HCT116 (cell line): Measurements from ENCODE around the gene UBAC2. TPM values are rescaled to one million over a fixed set of nuclear protein-coding genes. Genes with fewer than 3 reads are reported as not detected.

Experiments used
- ATAC-seq: fragments of 200-7000 bp; cut with Tn5 transposase; 2 replicates; pipeline ENCODE4 v1.9.1; 2020; ENCODE audit warnings: mild to moderate bottlenecking, moderate library complexity
- BruUV-seq: library from RNA; stranded (reverse); fragments of 400-500 nt; replicated peaks from 2 replicates; lab custom pipeline; 2021; lab: Mats Ljungman, UMichigan
- CTCF ChIA-PET: fragments of 300-600 bp; sonication (Branson Sonifier 250); formaldehyde crosslinking; loops from one replicate; lab custom pipeline; 2021; ENCODE audit warnings: antibody characterized with exemption; lab: Charles Lee
- POLR2A ChIA-PET: fragments of 300-600, 350-600 bp; sonication (Branson Sonifier 250); formaldehyde crosslinking; loops from one replicate; lab custom pipeline; 2021; ENCODE audit warnings: antibody characterized with exemption; lab: Charles Lee
- RAD21 ChIA-PET, 2 experiments: fragments of 300-600 bp; sonication (Branson Sonifier 250); formaldehyde crosslinking; loops; one replicate each; lab custom pipeline; 2023; ENCODE audit warnings: low total read pairs in 2 of 2; ENCODE audit not compliant: uncharacterized antibody in 2 of 2, unreplicated experiment in 2 of 2, low non-redundant PET in 1 of 2; lab: Charles Lee
- DNase-seq: peaks from one replicate; pipeline ENCODE4 v3.0.0-alpha.2; 2010; ENCODE audit warnings: low read depth, low spot score
- H2AFZ ChIP-seq: fragments of 200-600 bp; shearing (Covaris generic), sonication (generic); 2 replicates; pipeline ENCODE4 v1.6.1; 2017; ENCODE audit warnings: low read depth, mixed run types, mixed read lengths, antibody characterized with exemption, low read length; ENCODE audit not compliant: poor library complexity, severe bottlenecking
- H3K27ac ChIP-seq: 2 replicates; pipeline ENCODE4 v1.5.1; 2012; ENCODE audit warnings: low read depth, low read length
- H3K27me3 ChIP-seq: fragments of 200-600 bp; sonication (generic); 2 replicates; pipeline ENCODE4 v1.6.1; 2016; ENCODE audit warnings: mixed run types, low read length, mixed read lengths; ENCODE audit not compliant: insufficient read depth
- H3K36me3 ChIP-seq, 2 experiments: fragments of 200-500 bp in 1 of 2; fragments of 200-600 bp in 1 of 2; sonication (Bioruptor generic) in 1 of 2; sonication (generic) in 1 of 2; 2 replicates each; pipeline versions ENCODE4 v1.5.1 to v1.6.1; 2014 to 2016; ENCODE audit warnings: low read length in 2 of 2, inconsistent platforms in 1 of 2, mixed read lengths in 1 of 2, mixed run types in 1 of 2; ENCODE audit not compliant: insufficient read depth in 2 of 2, control insufficient read depth in 1 of 2
- H3K4me1 ChIP-seq, 2 experiments: fragments of 200-600 bp in 1 of 2; sonication (generic) in 1 of 2; 2 replicates each; pipeline versions ENCODE4 v1.5.1 to v1.6.1; 2012 to 2017; ENCODE audit warnings: low read length in 2 of 2, inconsistent platforms in 1 of 2, mild to moderate bottlenecking in 1 of 2, mixed read lengths in 1 of 2, mixed run types in 1 of 2, moderate library complexity in 1 of 2; ENCODE audit not compliant: insufficient read depth in 2 of 2, control insufficient read depth in 1 of 2
- H3K4me2 ChIP-seq: fragments of 200-600 bp; sonication (generic); 2 replicates; pipeline ENCODE4 v1.6.1; 2017; ENCODE audit warnings: mixed run types, low read length, mixed read lengths
- H3K4me3 ChIP-seq, 2 experiments: fragments of 200-600 bp in 1 of 2; sonication (generic) in 1 of 2; replicated peaks in 1 of 2; 2 replicates each; pipeline ENCODE4 v1.5.1; 2011 to 2016; ENCODE audit warnings: low read length in 2 of 2, control low read depth in 1 of 2, low read depth in 1 of 2, mild to moderate bottlenecking in 1 of 2, mixed read lengths in 1 of 2, mixed run types in 1 of 2
- H3K79me2 ChIP-seq: fragments of 200-600 bp; sonication (generic); 2 replicates; pipeline ENCODE4 v1.6.1; 2017; ENCODE audit warnings: mild to moderate bottlenecking, mixed run types, low read length, moderate library complexity, mixed read lengths; ENCODE audit not compliant: insufficient read depth
- H3K9ac ChIP-seq: fragments of 200-600 bp; sonication (generic); 2 replicates; pipeline ENCODE4 v1.6.1; 2016; ENCODE audit warnings: low read length, mixed read lengths
- H3K9me2 ChIP-seq: fragments of 200-600 bp; sonication (generic), shearing (Covaris generic); 2 replicates; pipeline ENCODE4 v1.6.1; 2017; ENCODE audit warnings: mixed run types, mild to moderate bottlenecking, moderate library complexity; ENCODE audit not compliant: insufficient read depth
- H3K9me3 ChIP-seq, 2 experiments: fragments of 200-500 bp in 1 of 2; fragments of 200-600 bp in 1 of 2; sonication (Bioruptor generic) in 1 of 2; sonication (generic) in 1 of 2; 2 replicates each; pipeline ENCODE4 v1.6.1; 2014 to 2017; ENCODE audit warnings: low read length in 2 of 2, mixed read lengths in 2 of 2, inconsistent platforms in 1 of 2, low read depth in 1 of 2, mild to moderate bottlenecking in 1 of 2, mixed run types in 1 of 2, moderate library complexity in 1 of 2; ENCODE audit not compliant: control insufficient read depth in 1 of 2, insufficient read depth in 1 of 2
- H4K20me1 ChIP-seq: fragments of 200-600 bp; sonication (generic), shearing (Covaris generic); 2 replicates; pipeline ENCODE4 v1.6.1; 2017; ENCODE audit warnings: mixed run types, mild to moderate bottlenecking, moderate library complexity; ENCODE audit not compliant: insufficient read depth
- CBX3 ChIP-seq: IDR thresholded peaks from 2 replicates; pipeline ENCODE4 v1.6.1; 2012; ENCODE audit warnings: low read depth
- ELF1 ChIP-seq: IDR thresholded peaks from 2 replicates; pipeline ENCODE4 v1.6.1; 2012; ENCODE audit warnings: low read depth, borderline replicate concordance
- SIN3A ChIP-seq: IDR thresholded peaks from 2 replicates; pipeline ENCODE4 v1.6.1; 2012; ENCODE audit warnings: low read depth
- ZFX ChIP-seq: fragments of 450-650 bp; IDR thresholded peaks from 2 replicates; pipeline ENCODE4 v1.6.1; 2017
- intact Hi-C: fragments of 100-400 bp; cut with micrococcal nuclease; formaldehyde crosslinking; loops from 2 replicates; pipeline ENCODE4 v1.10.0; 2022
- total RNA-seq: library from RNA; stranded (reverse); gene quantifications from one replicate; pipeline ENCODE4 v1.2.1, GENCODE V29; 2021; ENCODE audit not compliant: unreplicated experiment
- TF ChIP-seq, protein P1 (sequence below), 3 experiments: fragments of 200-600 bp in 1 of 3; sonication (generic) in 1 of 3; IDR thresholded peaks in 2 of 3; conservative IDR thresholded peaks in 1 of 3; 2 replicates each; pipeline ENCODE4 v1.5.1; 2012 to 2017; ENCODE audit warnings: low read depth in 2 of 3, low read length in 2 of 3, antibody characterized with exemption in 1 of 3, borderline replicate concordance in 1 of 3, control low read depth in 1 of 3, mild to moderate bottlenecking in 1 of 3, mixed read lengths in 1 of 3, mixed run types in 1 of 3, moderate library complexity in 1 of 3; ENCODE audit not compliant: insufficient read depth in 1 of 3
- TF ChIP-seq, protein P2 (sequence below): IDR thresholded peaks from 2 replicates; pipeline ENCODE4 v1.6.1; 2012; ENCODE audit warnings: low read depth
- TF ChIP-seq, protein P3 (sequence below): IDR thresholded peaks from 2 replicates; pipeline ENCODE4 v1.6.1; 2012

Gene UBAC2
- total RNA-seq, 1 experiment from 2014 or later, result 67.4 TPM

DNA sequence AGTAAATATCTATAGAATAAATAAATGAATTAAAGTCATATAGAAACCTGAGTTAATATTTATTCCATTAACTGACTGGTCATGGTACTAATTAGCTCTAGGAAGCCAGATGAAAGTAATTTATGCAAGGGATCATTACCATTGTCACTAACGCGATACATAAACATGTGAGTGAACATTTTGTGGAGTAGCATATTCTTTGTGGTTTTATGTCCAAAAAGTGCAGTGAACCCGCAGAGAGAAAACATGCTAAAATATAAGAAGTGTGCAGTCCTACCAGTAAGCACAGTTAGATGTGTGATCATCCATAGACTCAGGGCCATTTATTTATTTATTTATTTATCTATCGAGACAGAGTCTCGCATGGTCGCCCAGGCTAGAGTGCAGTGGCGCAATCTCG, 104.9 kb downstream of the UBAC2 start:
- Histone ChIP-seq H3K9ac (no peak overlapping the region), H3K9me3 (no peaks in the 10 kb centered on the region; a peak in 1 of 4 replicates), H3K27me3 (no peaks in the 10 kb centered on the region), H3K9me2 (no peaks in the 10 kb centered on the region), H3K4me1 (peaks cover 27 to 49% of the 10 kb centered on the region in 2 experiments), H3K27ac (no peak overlapping the region), H4K20me1 (no peaks in the 10 kb centered on the region), H3K36me3 (0 out of 4 replicates have a peak, but pooled peaks cover 0 to 6% of the 10 kb centered on the region in 2 experiments), H3K4me2 (no peak overlapping the region), H3K4me3 (no peak overlapping the region), H3K79me2 (peaks cover 14% of the 10 kb centered on the region; the same call in 1 of the 2 replicates), H2AFZ (no peak overlapping the region)
- DNase-seq (no peak), ATAC-seq (no peak)
- RAD21 ChIA-PET, result no interaction called here
- POLR2A ChIA-PET, result no interaction called here
- TF ChIP-seq SIN3A (no peak), CBX3 (no peak), ZFX (no peak), ELF1 (no peak)
- TF ChIP-seq, protein P1, sequence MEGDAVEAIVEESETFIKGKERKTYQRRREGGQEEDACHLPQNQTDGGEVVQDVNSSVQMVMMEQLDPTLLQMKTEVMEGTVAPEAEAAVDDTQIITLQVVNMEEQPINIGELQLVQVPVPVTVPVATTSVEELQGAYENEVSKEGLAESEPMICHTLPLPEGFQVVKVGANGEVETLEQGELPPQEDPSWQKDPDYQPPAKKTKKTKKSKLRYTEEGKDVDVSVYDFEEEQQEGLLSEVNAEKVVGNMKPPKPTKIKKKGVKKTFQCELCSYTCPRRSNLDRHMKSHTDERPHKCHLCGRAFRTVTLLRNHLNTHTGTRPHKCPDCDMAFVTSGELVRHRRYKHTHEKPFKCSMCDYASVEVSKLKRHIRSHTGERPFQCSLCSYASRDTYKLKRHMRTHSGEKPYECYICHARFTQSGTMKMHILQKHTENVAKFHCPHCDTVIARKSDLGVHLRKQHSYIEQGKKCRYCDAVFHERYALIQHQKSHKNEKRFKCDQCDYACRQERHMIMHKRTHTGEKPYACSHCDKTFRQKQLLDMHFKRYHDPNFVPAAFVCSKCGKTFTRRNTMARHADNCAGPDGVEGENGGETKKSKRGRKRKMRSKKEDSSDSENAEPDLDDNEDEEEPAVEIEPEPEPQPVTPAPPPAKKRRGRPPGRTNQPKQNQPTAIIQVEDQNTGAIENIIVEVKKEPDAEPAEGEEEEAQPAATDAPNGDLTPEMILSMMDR (IDR thresholded peaks at IDR 0.05 in 2 of 3, conservative IDR thresholded peaks at IDR 0.05 in 1 of 3; ENCODE audit: borderline replicate concordance in 1 of 3, insufficient read depth in 1 of 3, low read depth in 2 of 3, low read length in 2 of 3), result no peak
- TF ChIP-seq, protein P2, sequence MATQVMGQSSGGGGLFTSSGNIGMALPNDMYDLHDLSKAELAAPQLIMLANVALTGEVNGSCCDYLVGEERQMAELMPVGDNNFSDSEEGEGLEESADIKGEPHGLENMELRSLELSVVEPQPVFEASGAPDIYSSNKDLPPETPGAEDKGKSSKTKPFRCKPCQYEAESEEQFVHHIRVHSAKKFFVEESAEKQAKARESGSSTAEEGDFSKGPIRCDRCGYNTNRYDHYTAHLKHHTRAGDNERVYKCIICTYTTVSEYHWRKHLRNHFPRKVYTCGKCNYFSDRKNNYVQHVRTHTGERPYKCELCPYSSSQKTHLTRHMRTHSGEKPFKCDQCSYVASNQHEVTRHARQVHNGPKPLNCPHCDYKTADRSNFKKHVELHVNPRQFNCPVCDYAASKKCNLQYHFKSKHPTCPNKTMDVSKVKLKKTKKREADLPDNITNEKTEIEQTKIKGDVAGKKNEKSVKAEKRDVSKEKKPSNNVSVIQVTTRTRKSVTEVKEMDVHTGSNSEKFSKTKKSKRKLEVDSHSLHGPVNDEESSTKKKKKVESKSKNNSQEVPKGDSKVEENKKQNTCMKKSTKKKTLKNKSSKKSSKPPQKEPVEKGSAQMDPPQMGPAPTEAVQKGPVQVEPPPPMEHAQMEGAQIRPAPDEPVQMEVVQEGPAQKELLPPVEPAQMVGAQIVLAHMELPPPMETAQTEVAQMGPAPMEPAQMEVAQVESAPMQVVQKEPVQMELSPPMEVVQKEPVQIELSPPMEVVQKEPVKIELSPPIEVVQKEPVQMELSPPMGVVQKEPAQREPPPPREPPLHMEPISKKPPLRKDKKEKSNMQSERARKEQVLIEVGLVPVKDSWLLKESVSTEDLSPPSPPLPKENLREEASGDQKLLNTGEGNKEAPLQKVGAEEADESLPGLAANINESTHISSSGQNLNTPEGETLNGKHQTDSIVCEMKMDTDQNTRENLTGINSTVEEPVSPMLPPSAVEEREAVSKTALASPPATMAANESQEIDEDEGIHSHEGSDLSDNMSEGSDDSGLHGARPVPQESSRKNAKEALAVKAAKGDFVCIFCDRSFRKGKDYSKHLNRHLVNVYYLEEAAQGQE, result no peak
- TF ChIP-seq, protein P3, sequence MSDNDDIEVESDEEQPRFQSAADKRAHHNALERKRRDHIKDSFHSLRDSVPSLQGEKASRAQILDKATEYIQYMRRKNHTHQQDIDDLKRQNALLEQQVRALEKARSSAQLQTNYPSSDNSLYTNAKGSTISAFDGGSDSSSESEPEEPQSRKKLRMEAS, result no peak
- no TSS peak for BruUV-seq
- intact Hi-C loops, result no loop called here
- CTCF ChIA-PET, result no interaction called here
